Epithelial cell of prostate (primary cell): ENCODE data around the gene MALRD1.

Experiments used
- DNase-seq: peaks from one replicate; pipeline ENCODE4 v3.0.0-alpha.2; 2011; ENCODE audit warnings: low read depth, low spot score
- H3K27ac ChIP-seq: fragments of 450-650 bp; 2 replicates; pipeline ENCODE4 v1.5.1; 2017; ENCODE audit warnings: mild to moderate bottlenecking

The MALRD1 gene

GRCh38 chr10:19616966-19617365, 568.4 kb downstream of the MALRD1 start:
- no peak overlapping the region for H3K27ac ChIP-seq

GRCh38 chr10:19620811-19621210, 572.2 kb downstream of the MALRD1 start:
- DNase-seq: no peak
- no peak overlapping the region for H3K27ac ChIP-seq

More at GRCh38 chr10:19616966-19617365, 568.4 kb downstream of the MALRD1 start:
- no peak for DNase-seq

DNA sequence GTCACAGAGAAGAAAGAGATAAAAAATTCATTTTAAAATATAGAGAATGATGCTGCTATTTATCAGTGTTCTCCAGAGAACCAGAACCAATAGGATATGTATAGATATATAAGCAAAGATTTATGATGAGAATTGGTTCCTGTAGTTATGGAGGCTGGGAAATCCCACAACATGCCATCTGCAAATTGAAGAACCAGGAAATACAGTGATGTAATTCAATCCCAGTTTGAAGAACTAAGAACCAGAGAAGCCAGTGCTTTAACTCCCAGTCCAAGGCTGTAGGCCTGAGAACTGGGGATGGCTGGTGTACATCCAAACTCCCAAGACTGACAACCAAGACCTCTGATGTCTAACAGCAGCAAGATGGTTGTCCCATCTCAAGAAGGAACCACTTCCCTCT, 574.7 kb downstream of the MALRD1 start:
- no peak for DNase-seq
- no peak overlapping the region for H3K27ac ChIP-seq

DNA sequence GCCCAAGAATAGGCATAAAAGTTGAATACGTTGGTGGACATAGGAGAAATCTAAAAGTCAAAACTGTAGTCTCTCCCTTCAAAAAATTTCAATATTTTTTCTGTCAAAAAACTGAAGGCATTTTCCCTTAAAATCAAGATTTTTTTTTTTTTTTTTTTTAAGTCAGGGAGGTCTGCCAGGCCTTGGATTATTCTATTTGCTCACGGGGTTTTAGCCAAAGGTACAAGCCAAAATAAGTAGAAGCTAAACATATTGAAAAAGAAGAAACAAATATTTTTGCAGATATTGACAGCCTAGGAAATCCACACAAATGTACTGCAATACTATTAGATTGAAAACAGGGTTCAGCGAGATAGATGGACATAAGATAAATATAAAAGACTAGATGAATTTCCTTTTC, 577.6 kb downstream of the MALRD1 start:
- H3K27ac ChIP-seq: no peak overlapping the region
- no peak for DNase-seq

DNA sequence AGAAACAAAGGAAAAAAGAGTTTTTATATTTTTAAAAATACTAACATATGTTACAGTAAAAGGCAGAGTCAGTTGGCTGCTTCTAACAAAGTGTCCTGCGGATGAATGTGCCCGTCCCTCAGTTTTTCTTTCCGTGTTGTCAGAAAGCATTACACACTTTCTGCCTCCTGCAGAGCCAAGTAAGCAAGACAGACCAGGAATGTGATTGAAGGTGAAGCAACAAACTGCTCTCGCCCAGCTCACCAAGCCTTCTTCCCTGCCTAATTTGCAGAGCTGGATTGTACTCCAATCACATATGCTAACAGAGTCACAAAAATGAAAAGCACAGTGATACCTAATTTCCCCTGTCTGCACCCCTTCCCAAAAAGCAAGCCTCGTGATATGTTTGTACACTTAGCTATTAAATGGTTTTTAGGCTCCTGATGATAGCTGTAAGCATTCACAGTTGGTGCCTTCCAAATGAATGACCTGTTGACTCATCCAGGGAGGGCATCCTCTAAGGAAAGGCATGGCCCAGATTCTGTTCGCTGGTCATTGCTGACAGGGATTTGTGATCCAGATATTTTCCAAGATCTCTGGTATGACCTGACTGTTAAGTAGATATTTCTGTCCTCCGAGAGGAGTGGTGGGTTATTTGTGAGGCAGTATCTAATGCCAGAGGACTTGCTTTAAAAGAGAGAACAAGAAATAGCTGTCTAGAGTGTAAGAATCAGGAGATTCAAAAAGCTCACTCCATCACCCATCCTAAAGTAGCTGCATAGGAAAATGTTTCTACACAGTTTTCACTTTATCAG, 580.4 kb downstream of the MALRD1 start:
- no peak overlapping the region for H3K27ac ChIP-seq
- DNase-seq: no peak

GRCh38 chr10:19629567-19629966, 581.0 kb downstream of the MALRD1 start:
- no peak overlapping the region for H3K27ac ChIP-seq
- no peak for DNase-seq

- no peak for DNase-seq
Observed at GRCh38 chr10:19634163-19634562, 585.6 kb downstream of the MALRD1 start.

GRCh38 chr10:19638182-19638895, 589.7 kb downstream of the MALRD1 start:
- DNase-seq: no peak
- peak overlapping the region; percentile 52 for H3K27ac ChIP-seq

More at GRCh38 chr10:19634163-19634562, 585.6 kb downstream of the MALRD1 start:
- H3K27ac ChIP-seq: no peak overlapping the region

DNA sequence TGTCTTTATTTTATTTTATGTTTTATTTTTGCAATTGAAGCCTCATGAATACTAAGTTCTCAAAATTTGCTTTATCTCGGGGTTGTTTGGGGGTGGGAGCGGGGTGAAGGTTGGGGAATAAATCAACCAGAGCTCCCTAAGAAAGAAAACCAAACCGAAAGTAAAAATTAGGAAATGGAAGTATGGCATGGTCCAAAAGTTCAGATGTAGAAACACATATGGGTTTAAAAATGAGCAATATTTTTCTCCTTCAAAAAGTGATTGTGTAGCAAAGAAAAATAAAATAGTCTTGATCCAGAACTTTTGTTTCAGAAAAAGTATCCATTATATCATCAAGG, 590.3 kb downstream of the MALRD1 start:
- no peak for DNase-seq
- peak overlapping the region; percentile 52 for H3K27ac ChIP-seq

DNA sequence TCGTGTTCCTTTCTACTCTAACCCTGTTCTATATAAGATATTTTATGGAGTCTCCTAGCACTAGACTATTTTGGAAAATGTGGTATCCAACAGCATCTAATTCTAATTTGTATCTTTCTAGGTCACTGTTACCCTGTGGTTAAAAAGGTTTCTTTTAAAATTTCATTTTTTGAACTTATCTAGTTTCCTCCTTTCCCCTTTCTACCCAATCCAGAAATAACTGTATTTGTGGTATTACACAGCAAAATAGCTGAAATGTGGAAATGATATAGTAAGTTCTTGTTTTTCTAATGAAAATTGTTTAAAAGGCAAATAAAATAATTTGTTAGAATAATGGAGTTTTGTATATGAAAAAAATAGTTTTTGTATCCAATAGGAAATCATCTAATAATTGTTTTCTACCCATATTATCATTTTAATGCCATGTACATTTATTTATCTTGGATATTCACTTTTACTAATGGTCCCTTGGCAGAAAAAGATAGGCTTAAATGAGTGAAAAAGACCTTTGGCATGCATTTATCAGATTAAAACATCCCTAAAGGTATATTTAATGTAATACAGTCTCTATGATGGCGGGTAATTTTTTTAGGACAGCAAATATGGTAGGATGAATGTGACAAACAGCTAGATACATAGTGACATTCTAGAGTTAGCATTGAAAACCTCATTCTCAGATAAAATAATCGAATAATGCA, 592.1 kb downstream of the MALRD1 start:
- no peak for DNase-seq
- H3K27ac ChIP-seq: no peak overlapping the region

DNA sequence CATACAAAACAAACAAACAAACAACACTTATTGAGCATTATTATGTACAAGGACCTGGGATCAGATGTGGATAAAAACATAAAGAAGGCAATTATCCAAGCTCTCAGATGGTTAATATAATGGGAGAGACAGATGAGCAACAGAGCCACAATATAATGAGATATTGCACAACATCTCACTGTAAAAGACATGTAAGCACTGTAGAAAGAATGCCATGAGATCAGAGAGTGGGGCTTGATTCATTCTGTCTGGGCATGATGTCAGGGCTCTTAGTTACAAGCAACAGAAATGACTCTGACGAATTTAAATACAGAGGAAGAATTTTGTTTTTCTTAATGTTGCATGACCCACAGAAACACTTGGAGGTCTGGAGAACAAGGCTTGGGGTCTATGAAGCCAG, 602.9 kb downstream of the MALRD1 start:
- peak overlapping the region; percentile 75 for H3K27ac ChIP-seq
- peak; percentile 81 for DNase-seq

DNA sequence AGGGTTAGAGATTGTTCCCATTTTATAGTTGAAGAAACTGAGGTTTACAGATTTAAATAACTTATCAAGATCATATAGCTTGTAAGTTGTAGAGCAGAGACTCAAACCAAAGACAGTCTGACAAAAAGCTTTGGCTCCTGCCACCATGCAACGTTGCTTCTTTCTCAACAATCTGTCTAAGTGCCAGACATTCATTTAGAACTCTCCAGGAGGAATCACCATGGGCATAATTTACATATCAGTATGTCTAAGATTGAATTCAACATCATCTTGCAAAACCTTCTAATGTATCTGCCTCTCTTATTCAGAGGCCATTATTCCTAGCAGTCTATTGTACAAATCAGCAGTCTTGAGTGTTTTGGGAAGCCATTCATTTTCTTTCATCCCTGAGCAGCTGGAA, 604.1 kb downstream of the MALRD1 start:
- H3K27ac ChIP-seq: no peak overlapping the region
- DNase-seq: no peak

GRCh38 chr10:19653931-19654330, 605.3 kb downstream of the MALRD1 start:
- DNase-seq: no peak
- H3K27ac ChIP-seq: peak overlapping the region; percentile 84

DNA sequence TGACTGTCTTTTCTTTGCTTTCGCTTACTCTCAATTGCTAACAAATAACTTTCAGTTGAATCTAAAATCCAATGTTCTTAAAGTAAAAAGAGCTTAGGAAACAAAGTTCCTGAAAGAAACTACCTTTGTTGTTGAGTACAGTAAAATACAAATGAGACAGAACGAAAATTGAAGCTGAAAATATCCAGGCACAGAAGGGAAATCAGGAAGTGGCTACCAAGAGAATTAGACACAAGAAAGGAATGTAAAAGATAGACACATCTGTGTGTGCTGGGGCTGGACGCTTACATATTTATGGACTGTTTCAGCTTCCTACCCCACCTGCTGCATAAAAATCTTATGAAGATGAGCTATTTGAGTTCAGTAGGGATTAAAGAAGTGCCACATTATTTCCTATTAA, 606.0 kb downstream of the MALRD1 start:
- peak overlapping the region; percentile 84 for H3K27ac ChIP-seq
- no peak for DNase-seq

GRCh38 chr10:19656420-19657042, 607.9 kb downstream of the MALRD1 start:
- no peak for DNase-seq
- H3K27ac ChIP-seq: no peak overlapping the region

GRCh38 chr10:19658131-19658530, 609.5 kb downstream of the MALRD1 start:
- DNase-seq: no peak
- no peak overlapping the region for H3K27ac ChIP-seq

- no peak overlapping the region for H3K27ac ChIP-seq
- DNase-seq: no peak
Observed at GRCh38 chr10:19658622-19659233, 610.1 kb downstream of the MALRD1 start.

GRCh38 chr10:19659920-19660655, 611.5 kb downstream of the MALRD1 start:
- DNase-seq: no peak
- H3K27ac ChIP-seq: peak overlapping the region; percentile 43

- no peak for DNase-seq
- H3K27ac ChIP-seq: no peak overlapping the region
Observed at GRCh38 chr10:19663344-19663743, 614.7 kb downstream of the MALRD1 start.

DNA sequence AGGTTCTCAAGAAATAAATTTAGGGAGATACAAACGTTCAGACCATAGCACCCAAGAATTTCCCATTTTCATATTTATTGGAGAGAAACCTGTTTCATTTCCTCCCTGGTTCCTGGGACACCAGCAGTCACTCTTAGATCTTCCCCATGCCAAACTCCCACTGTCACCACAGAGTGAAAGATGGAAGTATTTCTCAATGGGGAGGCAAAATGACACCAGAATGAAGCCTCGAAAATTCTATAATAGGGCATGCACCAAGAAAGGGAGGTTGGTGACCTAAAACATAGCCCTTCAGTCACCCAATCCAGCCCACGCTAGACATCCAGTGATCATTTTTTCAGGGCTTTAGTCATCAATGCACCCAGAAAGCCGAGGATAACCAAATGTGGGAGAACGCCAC, 619.5 kb downstream of the MALRD1 start:
- H3K27ac ChIP-seq: no peak overlapping the region
- no peak for DNase-seq
